ENCODE results near the gene FBXO10.

Gene FBXO10

GRCh38 chr9:37539634-37540033 is 36.5 kb downstream of the FBXO10 start:
- no peaks in the 10 kb centered on the region for H3K4me1 ChIP-seq (ENCODE audit: control insufficient read depth, insufficient read depth, low read length, poor library complexity, severe bottlenecking)
- no peaks in the 10 kb centered on the region for H3K27me3 ChIP-seq (replicated peaks; ENCODE audit: control insufficient read depth, insufficient read depth, low read length, poor library complexity, severe bottlenecking)
- no peak overlapping the region for H3K4me3 ChIP-seq (ENCODE audit: insufficient read depth, low read depth, low read length, poor library complexity, severe bottlenecking)
- DNase-seq: no peak
- H3K36me3 ChIP-seq (ENCODE audit: control insufficient read depth, insufficient read depth, low read length): no peaks in the 10 kb centered on the region
- no peaks in the 10 kb centered on the region for H3K9me3 ChIP-seq (ENCODE audit: control insufficient read depth, low read length)
- no peak overlapping the region for H3K27ac ChIP-seq (ENCODE audit: insufficient read depth, low read length, poor library complexity, severe bottlenecking)

GRCh38 chr9:37538099-37538498 is 38.1 kb downstream of the FBXO10 start:
- Histone ChIP-seq H3K27me3 (replicated peaks; ENCODE audit: control insufficient read depth, insufficient read depth, low read length, poor library complexity, severe bottlenecking) (no peaks in the 10 kb centered on the region), H3K36me3 (ENCODE audit: control insufficient read depth, insufficient read depth, low read length) (no peaks in the 10 kb centered on the region), H3K27ac (ENCODE audit: insufficient read depth, low read length, poor library complexity, severe bottlenecking) (no peak overlapping the region)

GRCh38 chr9:37534901-37535300 is 41.3 kb downstream of the FBXO10 start:
- Histone ChIP-seq H3K27ac (ENCODE audit: insufficient read depth, low read length, poor library complexity, severe bottlenecking) (no peak overlapping the region), H3K27me3 (replicated peaks; ENCODE audit: control insufficient read depth, insufficient read depth, low read length, poor library complexity, severe bottlenecking) (no peaks in the 10 kb centered on the region), H3K4me1 (ENCODE audit: control insufficient read depth, insufficient read depth, low read length, poor library complexity, severe bottlenecking) (no peaks in the 10 kb centered on the region), H3K36me3 (ENCODE audit: control insufficient read depth, insufficient read depth, low read length) (no peaks in the 10 kb centered on the region), H3K4me3 (ENCODE audit: insufficient read depth, low read depth, low read length, poor library complexity, severe bottlenecking) (no peak overlapping the region), H3K9me3 (ENCODE audit: control insufficient read depth, low read length) (no peaks in the 10 kb centered on the region)
- no peak for DNase-seq

More at GRCh38 chr9:37538099-37538498, 38.1 kb downstream of the FBXO10 start:
- H3K4me3 ChIP-seq (ENCODE audit: insufficient read depth, low read depth, low read length, poor library complexity, severe bottlenecking): no peak overlapping the region
- DNase-seq: no peak
- no peaks in the 10 kb centered on the region for H3K9me3 ChIP-seq (ENCODE audit: control insufficient read depth, low read length)
- no peaks in the 10 kb centered on the region for H3K4me1 ChIP-seq (ENCODE audit: control insufficient read depth, insufficient read depth, low read length, poor library complexity, severe bottlenecking)

GRCh38 chr9:37534412-37534811 is 41.8 kb downstream of the FBXO10 start:
- peaks cover 4% of the 10 kb centered on the region for H3K4me1 ChIP-seq (ENCODE audit: control insufficient read depth, insufficient read depth, low read length, poor library complexity, severe bottlenecking)
- no peaks in the 10 kb centered on the region for H3K36me3 ChIP-seq (ENCODE audit: control insufficient read depth, insufficient read depth, low read length)
- DNase-seq: no peak
- no peaks in the 10 kb centered on the region for H3K27me3 ChIP-seq (replicated peaks; ENCODE audit: control insufficient read depth, insufficient read depth, low read length, poor library complexity, severe bottlenecking)
- H3K27ac ChIP-seq (ENCODE audit: insufficient read depth, low read length, poor library complexity, severe bottlenecking): no peak overlapping the region
- no peaks in the 10 kb centered on the region for H3K9me3 ChIP-seq (ENCODE audit: control insufficient read depth, low read length)
- no peak overlapping the region for H3K4me3 ChIP-seq (ENCODE audit: insufficient read depth, low read depth, low read length, poor library complexity, severe bottlenecking)

- peak overlapping the region; percentile 60 for H3K27ac ChIP-seq (ENCODE audit: insufficient read depth, low read length, poor library complexity, severe bottlenecking)
Observed at GRCh38 chr9:37531699-37532098, 44.5 kb downstream of the FBXO10 start.

GRCh38 chr9:37528652-37529471 is 47.3 kb downstream of the FBXO10 start:
- Histone ChIP-seq H3K4me3 (ENCODE audit: insufficient read depth, low read depth, low read length, poor library complexity, severe bottlenecking) (peak overlapping the region; percentile 33), H3K27ac (ENCODE audit: insufficient read depth, low read length, poor library complexity, severe bottlenecking) (peak overlapping the region; percentile 75), H3K36me3 (ENCODE audit: control insufficient read depth, insufficient read depth, low read length) (no peaks in the 10 kb centered on the region), H3K27me3 (replicated peaks; ENCODE audit: control insufficient read depth, insufficient read depth, low read length, poor library complexity, severe bottlenecking) (no peaks in the 10 kb centered on the region), H3K4me1 (ENCODE audit: control insufficient read depth, insufficient read depth, low read length, poor library complexity, severe bottlenecking) (peaks cover 14% of the 10 kb centered on the region), H3K9me3 (ENCODE audit: control insufficient read depth, low read length) (no peaks in the 10 kb centered on the region)
- DNase-seq: peak; percentile 70 to 73 (median 72)

More at GRCh38 chr9:37531699-37532098, 44.5 kb downstream of the FBXO10 start:
- Histone ChIP-seq H3K9me3 (ENCODE audit: control insufficient read depth, low read length) (no peaks in the 10 kb centered on the region), H3K27me3 (replicated peaks; ENCODE audit: control insufficient read depth, insufficient read depth, low read length, poor library complexity, severe bottlenecking) (no peaks in the 10 kb centered on the region), H3K4me3 (ENCODE audit: insufficient read depth, low read depth, low read length, poor library complexity, severe bottlenecking) (no peak overlapping the region), H3K36me3 (ENCODE audit: control insufficient read depth, insufficient read depth, low read length) (no peaks in the 10 kb centered on the region), H3K4me1 (ENCODE audit: control insufficient read depth, insufficient read depth, low read length, poor library complexity, severe bottlenecking) (peaks cover 14% of the 10 kb centered on the region)
- DNase-seq: peak; percentile 39 to 57 (median 53)

- Histone ChIP-seq H3K4me3 (ENCODE audit: insufficient read depth, low read depth, low read length, poor library complexity, severe bottlenecking) (no peak overlapping the region), H3K9me3 (ENCODE audit: control insufficient read depth, low read length) (no peaks in the 10 kb centered on the region), H3K4me1 (ENCODE audit: control insufficient read depth, insufficient read depth, low read length, poor library complexity, severe bottlenecking) (peaks cover 7% of the 10 kb centered on the region), H3K27ac (ENCODE audit: insufficient read depth, low read length, poor library complexity, severe bottlenecking) (no peak overlapping the region), H3K36me3 (ENCODE audit: control insufficient read depth, insufficient read depth, low read length) (peaks cover 14% of the 10 kb centered on the region), H3K27me3 (replicated peaks; ENCODE audit: control insufficient read depth, insufficient read depth, low read length, poor library complexity, severe bottlenecking) (no peaks in the 10 kb centered on the region)
- DNase-seq: no peak
Observed at GRCh38 chr9:37523916-37524315, 52.3 kb downstream of the FBXO10 start.

- H3K4me3 ChIP-seq (ENCODE audit: insufficient read depth, low read depth, low read length, poor library complexity, severe bottlenecking): no peak overlapping the region
- H3K9me3 ChIP-seq (ENCODE audit: control insufficient read depth, low read length): no peaks in the 10 kb centered on the region
- no peaks in the 10 kb centered on the region for H3K27me3 ChIP-seq (replicated peaks; ENCODE audit: control insufficient read depth, insufficient read depth, low read length, poor library complexity, severe bottlenecking)
- no peak for DNase-seq
- H3K36me3 ChIP-seq (ENCODE audit: control insufficient read depth, insufficient read depth, low read length): peaks cover 14% of the 10 kb centered on the region
- no peaks in the 10 kb centered on the region for H3K4me1 ChIP-seq (ENCODE audit: control insufficient read depth, insufficient read depth, low read length, poor library complexity, severe bottlenecking)
- no peak overlapping the region for H3K27ac ChIP-seq (ENCODE audit: insufficient read depth, low read length, poor library complexity, severe bottlenecking)
Observed at GRCh38 chr9:37522971-37523370, 53.2 kb downstream of the FBXO10 start.

GRCh38 chr9:37521111-37521510 is 55.1 kb downstream of the FBXO10 start:
- Histone ChIP-seq H3K4me3 (ENCODE audit: insufficient read depth, low read depth, low read length, poor library complexity, severe bottlenecking) (no peak overlapping the region), H3K36me3 (ENCODE audit: control insufficient read depth, insufficient read depth, low read length) (peaks cover 14% of the 10 kb centered on the region), H3K27me3 (replicated peaks; ENCODE audit: control insufficient read depth, insufficient read depth, low read length, poor library complexity, severe bottlenecking) (no peaks in the 10 kb centered on the region), H3K27ac (ENCODE audit: insufficient read depth, low read length, poor library complexity, severe bottlenecking) (no peak overlapping the region), H3K9me3 (ENCODE audit: control insufficient read depth, low read length) (no peaks in the 10 kb centered on the region), H3K4me1 (ENCODE audit: control insufficient read depth, insufficient read depth, low read length, poor library complexity, severe bottlenecking) (no peaks in the 10 kb centered on the region)
- DNase-seq: no peak

GRCh38 chr9:37520641-37521040 is 55.5 kb downstream of the FBXO10 start:
- Histone ChIP-seq H3K36me3 (ENCODE audit: control insufficient read depth, insufficient read depth, low read length) (peaks cover 14% of the 10 kb centered on the region), H3K9me3 (ENCODE audit: control insufficient read depth, low read length) (no peaks in the 10 kb centered on the region), H3K27ac (ENCODE audit: insufficient read depth, low read length, poor library complexity, severe bottlenecking) (no peak overlapping the region), H3K4me1 (ENCODE audit: control insufficient read depth, insufficient read depth, low read length, poor library complexity, severe bottlenecking) (no peaks in the 10 kb centered on the region), H3K4me3 (ENCODE audit: insufficient read depth, low read depth, low read length, poor library complexity, severe bottlenecking) (no peak overlapping the region), H3K27me3 (replicated peaks; ENCODE audit: control insufficient read depth, insufficient read depth, low read length, poor library complexity, severe bottlenecking) (no peaks in the 10 kb centered on the region)
- DNase-seq: no peak
